Activated CD4-positive, alpha-beta T cell treated with anti-CD3 and anti-CD28 coated beads for 48 hours (primary cell): ENCODE data around the gene KIF5A.

ENCODE experiments used
- DNase-seq: peaks from one replicate; pipeline ENCODE4 v3.0.0-alpha.2; 2020

The KIF5A gene

DNA sequence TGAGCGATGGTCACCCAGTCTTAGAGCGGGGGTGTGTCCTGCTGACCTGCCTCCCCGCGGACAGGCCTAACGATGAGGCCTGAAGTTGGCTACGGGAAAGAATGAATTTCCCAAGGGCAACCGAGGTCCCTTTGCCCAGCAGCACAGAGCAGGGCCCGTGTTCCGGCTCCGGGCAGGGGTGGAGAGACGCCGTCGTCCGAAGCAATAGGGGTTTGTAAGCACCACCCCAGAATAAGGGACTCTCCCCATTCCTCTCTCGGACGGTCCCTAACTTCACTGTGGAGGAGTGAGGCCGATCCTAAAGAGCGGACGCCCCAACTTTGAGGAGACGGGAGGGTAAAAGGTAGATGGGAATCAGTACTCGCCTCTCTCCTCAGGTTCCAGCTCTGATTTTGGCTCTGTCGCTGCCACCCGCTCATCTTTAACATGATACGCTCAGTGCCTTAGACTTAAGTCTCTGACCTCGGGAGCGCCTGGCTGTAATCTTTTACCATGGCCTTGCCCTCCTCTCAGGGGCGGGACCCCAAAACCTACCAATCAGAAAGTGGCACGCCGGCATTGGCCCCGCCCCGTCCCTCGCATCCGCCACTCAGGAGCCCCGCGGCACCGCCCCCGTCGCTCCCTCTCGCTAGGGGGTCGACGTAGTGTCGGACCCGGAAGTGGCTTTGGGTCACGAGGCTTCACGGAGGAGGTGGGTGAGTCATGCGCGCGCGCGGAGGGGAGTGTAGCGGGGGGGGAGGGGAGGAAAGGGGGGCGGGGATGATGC, 29.6 kb upstream of the KIF5A start, which contains the start of gene DDIT3:
Gene DDIT3 (minus strand): TSS at position 462 of the 766 bp plus-strand sequence. CDS start 3,108 bp downstream, outside the sequence.
- peak; percentile 100 for DNase-seq

DNA sequence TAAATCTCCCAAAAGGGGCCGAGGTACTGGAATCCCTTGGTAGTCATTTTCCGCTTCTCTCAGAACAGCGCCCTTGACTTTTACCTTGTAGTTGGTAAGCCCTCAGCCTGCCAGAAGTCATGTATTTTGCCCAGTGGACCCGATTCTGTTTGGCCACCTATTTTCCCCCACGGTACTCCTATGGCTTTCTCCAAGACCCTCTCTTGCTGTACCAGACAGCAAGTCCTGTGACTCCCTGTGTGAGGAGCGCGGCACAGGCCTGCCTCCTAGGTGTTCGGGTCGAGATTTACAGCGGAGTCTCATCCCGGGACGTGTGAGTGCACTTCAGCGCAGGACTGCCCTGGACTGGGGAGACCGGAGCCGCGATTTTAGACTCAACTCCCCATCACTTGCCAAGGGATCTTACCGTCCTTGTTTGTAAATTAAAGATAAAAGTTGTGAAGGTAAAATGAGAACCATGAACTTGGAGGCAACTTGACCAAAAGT, 28.3 kb upstream of the KIF5A start:
- DNase-seq, result peak; percentile 42

DNA sequence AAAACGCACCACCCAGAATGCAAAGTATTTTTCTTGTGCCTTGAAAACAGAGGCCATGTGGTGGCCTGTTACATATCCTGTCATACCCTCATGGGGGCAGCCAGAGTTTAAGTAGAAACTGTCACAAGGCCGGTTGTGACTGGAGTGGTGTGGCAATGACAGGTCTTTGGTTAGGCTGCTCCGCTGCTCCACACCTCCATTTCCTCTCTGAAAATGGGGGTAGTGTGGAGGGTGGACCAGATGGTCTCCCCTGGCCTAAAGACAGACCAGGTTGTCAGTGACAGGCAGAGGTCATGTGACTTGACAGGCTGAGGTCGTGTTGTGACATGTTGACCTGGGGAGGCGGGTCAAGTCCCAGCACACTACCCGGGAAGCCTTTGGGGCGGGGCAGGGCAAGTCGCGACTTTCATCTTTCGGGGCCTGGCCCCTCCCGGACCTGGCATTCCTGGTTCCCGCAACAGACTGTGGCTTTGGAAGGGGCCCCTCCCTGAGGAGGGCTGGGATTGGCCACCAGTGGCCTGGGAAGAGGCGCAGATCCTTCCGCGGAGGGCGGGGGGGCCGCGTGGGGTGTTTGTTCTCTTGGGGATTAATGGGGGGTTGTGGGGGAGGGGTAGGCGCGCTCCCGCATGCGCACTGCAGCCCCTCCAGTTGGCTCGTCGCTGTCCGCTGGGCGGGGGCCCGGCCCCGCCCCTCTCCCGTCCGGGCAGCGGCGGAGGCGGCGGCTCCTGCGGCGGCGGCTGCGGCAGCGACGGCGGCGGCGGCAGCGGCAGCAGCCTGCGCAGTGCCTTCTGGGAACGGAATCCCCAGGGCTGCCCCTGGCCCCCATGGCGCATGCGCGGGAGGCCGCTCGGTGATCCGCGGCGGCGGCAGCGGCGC, 27.6 kb upstream of the KIF5A start, which contains the start of gene MBD6:
Gene MBD6 (plus strand): TSS at position 814 of the 876 bp plus-strand sequence. CDS start 1,480 bp downstream, outside the sequence.
- DNase-seq, result peak; percentile 93

DNA sequence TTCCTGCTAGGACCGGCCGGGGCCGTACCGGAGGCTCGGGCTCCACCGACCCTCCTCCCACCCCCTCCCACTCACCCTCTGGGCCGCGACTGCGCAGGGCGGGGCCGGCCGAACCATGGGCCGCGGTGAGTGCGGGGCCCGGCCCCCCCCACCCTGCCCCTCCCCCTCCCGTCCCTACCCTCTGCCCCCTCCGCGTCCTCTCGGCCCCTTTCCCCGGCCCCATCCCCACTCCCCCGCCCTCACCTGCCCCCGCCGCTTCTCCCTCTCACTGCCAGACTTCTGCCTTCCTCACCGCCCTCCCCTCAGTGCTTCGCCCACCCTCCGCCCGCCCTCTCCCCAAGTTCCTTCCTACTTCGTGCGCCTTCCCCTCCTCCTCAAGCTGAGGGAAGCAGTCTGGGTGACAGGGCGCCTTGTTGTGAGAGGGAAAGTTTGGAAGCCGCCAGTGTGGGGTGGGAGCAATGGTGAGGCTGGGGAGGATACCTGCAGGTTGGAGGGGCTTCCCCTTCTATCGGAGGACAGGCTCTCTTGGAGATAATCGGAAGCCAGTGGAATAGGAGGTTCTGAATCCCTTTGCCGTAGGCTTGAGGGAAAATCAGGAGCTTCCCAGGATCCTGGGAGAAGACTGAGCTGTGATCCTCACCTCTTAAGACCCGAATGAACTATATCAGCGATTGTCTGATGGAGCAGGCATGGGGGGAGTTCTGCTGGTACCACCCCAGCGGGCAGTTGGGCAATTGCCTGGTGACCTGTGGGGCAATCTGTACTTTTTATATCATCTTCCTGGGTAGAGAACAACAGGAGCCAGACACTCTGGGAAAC, 26.7 kb upstream of the KIF5A start:
- peak; percentile 55 for DNase-seq

DNA sequence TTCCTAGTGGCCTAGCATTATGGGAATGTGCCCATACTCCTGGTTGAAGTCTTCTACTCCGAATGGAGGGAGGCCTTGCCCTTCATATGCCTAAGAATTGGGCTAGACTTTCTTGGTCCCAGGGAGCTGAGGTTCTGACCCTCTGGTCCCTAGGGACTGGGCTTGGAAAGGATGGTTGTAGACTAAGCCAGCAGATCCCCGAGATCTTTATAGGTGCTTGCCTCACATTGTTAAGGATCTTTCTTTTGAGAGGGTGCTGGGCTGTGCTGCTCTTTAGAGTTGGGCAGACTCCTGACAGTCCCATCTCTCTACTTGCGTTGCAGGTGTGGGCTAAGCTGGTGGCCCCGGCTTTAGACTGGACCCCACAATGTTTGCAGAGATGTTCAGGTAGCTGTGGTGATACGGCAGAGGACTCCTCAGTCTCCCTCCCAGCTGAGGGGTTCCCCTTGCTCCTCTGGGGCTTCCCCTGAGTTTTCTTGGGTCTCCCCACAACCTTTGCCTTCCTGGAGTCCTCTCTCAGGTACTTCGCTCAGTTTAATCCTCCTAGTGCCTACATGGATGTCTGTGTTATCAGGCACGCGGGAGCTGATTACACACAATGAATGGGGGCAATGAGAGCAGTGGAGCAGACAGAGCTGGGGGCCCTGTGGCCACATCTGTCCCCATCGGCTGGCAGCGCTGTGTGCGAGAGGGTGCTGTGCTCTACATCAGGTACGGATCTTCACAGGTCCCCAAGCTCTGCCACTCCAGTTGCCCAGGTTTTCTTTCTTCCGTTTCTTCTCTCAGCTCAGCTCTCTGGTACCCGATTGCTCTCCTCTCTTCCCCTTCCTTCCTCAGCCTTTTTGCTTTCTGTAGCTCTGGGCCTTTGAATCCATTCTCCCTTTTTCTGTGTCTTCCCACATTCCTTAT, 25.9 kb upstream of the KIF5A start:
- peak; percentile 21 for DNase-seq

DNA sequence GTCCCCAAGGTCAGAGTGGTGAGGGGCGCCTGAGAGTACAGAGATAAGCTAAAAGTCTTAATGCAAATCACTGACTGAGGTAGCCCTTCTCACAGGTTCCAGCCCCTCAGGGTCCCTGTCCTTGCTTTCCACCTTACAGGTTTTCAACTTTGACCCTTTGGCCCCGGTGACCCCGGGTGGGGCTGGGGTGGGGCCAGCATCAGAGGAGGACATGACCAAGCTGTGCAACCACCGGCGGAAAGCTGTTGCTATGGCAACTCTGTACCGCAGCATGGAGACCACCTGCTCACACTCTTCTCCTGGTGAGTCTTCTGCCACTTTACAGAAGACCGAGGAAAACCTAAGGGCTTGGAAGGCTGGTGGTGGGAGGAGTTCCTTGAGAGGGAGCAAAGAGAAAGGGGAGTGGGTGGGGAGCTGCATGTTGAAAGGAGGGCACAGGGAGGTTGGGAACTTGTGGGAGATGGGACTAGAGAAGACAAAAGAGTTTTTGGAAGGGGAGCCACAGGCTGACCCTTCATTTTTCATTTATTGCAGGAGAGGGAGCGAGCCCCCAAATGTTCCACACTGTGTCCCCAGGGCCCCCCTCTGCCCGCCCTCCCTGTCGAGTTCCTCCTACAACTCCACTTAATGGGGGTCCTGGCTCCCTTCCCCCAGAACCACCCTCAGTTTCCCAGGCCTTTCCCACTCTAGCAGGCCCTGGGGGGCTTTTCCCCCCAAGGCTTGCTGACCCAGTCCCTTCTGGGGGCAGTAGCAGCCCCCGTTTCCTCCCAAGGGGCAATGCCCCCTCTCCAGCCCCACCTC, 24.8 kb upstream of the KIF5A start:
- no peak for DNase-seq

DNA sequence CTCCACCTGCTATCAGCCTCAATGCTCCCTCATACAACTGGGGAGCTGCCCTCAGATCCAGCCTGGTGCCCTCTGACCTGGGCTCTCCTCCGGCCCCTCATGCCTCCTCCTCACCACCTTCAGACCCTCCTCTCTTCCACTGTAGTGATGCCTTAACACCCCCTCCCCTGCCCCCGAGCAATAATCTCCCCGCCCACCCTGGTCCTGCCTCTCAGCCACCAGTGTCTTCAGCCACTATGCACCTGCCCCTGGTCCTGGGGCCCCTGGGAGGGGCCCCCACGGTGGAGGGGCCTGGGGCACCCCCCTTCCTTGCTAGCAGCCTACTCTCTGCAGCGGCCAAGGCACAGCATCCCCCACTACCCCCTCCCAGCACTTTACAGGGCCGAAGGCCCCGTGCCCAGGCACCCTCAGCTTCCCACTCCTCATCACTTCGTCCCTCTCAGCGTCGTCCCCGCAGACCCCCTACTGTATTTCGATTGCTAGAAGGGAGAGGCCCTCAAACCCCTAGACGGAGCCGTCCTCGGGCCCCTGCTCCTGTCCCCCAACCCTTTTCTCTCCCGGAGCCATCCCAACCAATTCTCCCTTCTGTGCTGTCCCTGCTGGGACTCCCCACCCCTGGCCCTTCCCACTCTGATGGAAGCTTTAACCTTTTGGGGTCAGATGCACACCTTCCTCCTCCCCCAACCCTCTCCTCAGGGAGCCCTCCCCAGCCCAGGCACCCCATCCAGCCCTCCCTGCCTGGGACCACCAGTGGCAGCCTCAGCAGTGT, 24.0 kb upstream of the KIF5A start:
- DNase-seq, result no peak

DNA sequence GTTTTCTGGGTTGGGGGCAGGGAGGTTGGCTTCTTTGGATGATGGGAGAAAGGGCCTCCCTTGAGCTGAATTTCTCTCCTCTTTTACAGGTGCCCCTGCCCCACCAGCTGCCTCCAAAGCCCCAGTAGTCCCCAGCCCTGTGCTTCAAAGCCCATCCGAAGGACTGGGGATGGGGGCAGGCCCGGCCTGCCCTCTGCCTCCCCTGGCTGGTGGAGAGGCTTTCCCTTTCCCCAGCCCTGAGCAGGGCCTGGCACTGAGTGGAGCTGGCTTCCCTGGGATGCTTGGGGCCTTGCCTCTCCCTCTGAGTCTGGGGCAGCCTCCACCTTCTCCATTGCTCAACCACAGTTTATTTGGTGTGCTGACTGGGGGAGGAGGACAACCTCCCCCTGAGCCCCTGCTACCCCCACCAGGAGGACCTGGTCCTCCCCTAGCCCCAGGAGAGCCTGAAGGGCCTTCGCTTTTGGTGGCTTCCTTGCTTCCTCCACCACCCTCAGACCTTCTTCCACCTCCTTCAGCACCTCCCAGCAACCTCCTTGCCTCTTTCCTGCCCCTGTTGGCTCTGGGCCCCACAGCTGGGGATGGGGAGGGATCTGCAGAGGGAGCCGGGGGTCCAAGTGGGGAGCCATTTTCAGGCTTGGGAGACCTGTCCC, 23.2 kb upstream of the KIF5A start:
- no peak for DNase-seq

DNA sequence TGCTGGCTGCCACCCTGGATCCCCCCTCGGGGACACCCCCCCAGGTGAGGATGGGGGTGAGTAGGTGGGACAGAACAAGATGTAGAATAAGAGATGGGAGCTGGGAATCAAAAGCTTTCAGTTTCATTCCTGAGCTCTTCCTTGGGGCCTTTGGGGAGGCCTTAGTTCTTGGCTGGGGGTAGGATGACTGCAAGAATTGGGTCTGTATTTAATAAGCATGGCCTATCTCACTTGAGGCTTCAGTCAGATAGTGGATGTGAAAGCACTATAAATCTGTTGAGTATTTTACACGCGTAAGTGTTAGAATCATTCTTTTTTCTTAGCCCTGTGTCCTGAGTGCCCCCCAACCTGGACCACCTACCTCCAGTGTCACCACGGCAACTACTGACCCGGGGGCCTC, 22.7 kb upstream of the KIF5A start:
- DNase-seq, result no peak

DNA sequence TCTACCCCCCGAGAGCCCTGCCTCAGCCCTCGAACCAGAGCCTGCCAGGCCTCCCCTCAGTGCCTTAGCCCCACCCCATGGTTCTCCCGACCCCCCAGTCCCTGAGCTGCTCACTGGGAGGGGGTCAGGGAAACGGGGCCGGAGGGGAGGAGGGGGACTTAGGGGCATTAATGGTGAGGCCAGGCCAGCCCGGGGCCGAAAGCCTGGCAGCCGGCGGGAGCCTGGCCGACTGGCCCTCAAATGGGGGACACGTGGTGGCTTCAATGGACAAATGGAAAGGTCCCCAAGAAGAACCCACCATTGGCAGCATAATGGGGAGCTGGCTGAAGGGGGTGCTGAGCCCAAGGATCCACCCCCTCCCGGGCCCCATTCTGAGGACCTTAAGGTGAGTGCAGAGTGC, 21.7 kb upstream of the KIF5A start:
- DNase-seq, result no peak

DNA sequence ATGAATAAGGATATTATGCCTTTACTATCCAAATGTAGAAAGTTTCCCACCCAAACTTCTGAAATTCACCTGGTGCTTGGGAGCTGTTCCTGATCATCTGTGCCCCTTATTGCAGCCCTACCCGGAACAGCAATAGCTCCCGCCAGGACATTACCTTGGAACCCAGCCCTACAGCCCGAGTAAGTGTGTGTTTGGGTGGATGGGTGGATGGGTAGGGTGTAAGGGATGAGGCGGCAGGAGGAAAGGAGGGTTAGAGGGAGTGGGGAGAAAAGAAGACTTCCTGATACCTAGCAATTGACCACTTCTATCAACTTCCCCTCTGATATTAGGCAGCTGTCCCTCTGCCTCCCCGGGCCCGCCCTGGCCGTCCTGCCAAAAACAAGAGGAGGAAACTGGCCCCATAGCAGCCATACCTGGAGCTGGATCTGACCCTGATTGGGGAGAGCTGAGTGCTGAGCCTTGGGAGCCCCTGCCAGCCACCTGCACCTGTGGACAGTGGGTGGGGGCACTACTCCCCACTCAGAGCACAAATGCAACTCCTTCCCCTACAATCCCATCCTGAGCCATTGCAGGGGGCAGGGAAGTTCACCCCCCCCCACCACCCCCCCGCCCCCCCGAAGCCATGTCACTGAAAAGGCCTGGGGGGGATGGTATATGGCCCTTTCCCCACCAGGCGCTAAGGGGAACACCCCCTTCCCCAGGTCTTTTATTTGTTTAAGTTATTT, 20.9 kb upstream of the KIF5A start:
- DNase-seq, result no peak

DNA sequence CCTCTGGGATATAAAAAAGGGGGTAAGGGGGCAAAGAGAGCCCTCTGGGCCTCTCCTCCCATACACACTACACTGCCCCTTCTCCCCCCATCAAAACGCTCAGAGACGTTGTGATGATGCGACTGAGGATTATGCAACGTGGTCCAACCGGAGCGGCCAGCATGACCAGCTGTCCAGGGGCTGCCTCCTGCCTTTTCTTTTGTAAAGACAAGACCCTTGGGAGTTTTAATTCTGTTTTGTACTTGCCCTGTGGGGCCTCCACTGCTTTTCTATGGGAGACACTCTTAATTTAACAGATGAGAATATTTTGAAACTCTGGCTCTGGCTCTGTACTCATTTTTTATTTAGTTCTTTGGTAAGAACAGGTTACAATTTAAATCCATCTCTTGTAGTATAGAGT, 20.0 kb upstream of the KIF5A start:
- no peak for DNase-seq

DNA sequence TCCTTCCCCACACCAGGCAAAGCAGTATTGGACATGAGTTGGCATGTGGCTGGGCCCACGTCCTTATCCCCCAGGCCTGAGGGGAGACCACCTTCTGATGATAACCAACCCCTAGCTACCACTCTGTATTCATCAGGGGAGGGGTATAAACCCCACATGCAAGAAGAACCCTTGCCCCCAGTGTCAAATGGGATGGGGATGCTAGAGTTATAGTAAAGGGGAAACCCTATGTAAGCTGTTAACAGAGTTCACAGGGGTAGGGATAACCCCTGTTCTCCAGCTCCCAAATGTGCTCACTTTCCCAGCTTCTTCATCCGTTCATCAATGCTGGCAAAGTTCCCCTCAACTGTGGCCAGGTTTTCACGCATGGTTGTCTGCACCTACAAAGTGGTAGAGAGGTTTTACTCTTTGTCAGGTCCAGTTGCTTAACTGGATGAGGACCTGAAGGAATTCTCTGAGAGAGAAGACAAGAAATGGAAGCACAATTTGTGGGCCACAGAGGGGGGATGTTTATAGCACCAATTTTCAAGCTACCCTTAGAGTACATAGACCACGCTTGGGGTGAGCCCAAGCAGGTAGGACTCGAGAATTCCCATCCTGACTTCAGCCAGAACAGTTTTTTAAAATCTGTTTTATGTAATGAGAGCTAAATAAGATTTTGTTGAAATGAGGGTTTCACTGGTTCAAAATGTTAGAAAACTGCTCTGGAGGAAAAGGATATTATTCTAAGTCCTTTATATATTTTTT, 19.3 kb upstream of the KIF5A start:
- DNase-seq, result no peak

DNA sequence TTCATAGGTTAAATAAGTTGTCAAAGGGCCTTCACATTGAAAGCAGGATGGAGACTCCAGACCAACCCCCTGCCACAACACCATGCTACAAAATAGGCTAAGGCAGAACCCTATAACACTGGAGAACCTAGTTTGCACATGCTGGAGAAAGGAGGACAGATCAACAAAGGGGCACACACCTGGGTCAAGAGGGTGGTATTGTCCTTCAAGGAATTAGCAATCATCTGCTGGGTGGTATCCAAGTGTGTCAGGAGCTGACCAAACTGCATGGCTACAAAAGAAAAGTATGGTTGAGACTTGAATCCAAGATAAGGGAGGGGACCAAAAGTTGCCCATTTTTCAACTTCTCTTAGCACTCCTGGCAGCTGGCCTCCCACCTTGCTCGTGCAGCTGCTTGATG, 18.0 kb upstream of the KIF5A start:
- DNase-seq, result no peak

DNA sequence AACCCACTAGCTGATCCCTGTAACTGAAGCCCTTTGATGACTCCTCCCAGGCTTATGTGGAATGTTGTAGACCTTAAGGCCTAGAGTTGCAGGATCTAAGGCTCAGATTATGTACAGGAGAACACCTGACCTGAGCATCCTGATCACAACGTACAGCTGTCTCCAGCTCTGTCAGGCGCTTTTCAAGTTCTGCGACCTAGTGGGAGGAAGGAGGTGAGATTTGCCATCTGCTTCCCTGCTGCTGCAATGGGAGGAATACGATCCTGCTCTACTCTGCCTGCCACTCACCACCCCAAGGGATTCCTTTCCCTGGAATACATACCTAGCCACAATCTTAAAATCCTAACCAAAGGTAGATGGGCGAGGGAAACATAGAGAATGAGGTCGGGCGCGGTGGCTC, 16.7 kb upstream of the KIF5A start:
- DNase-seq, result no peak

DNA sequence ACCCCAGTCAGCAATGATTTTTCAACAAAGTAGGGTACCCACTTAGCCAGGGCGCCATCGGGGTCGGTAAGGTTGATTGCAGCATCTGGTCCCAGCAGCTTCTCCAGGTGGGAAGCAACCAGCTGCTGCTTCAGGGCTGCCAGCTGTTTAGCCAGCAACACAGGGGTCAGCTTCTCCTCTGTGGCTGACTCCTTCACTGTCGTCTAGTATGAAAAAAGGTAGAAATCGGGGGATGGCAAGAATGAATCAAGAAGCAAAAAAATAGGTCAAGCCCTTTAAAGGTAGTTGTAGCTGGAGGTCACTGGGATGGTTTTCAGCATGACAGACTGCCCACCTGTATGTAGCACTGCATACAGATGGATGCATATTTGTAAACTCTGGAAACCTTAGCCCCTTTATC, 15.6 kb upstream of the KIF5A start:
- no peak for DNase-seq

DNA sequence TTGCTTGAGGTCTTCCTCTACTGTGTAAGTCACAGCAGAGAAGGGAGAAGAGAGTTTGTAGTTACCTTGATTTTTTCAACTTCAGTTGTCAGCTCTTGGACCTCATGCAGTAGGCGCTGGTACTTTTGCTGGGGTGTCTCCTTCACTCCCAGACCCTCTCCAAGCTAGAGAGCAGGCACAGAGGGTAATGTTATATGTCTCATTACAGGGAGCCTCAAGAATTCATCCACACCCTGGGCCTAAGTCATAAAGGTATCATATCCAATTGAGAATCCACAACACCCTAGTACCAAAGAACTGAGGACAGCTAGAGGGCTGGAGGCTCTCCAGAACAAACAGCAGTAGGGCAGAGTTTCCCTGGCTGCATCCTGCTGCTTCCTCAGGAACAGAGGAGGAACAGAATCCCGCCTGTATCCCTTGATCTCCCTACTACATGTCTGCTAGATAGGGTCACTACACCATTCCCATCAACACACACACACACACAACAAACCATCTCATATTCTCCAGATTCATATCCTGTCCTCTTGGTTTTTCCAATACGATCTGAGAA, 14.8 kb upstream of the KIF5A start:
- no peak for DNase-seq
